Sigmoid colon (tissue), 7 donors: ENCODE results near the gene IQCM. TPM values are rescaled to one million over a fixed set of nuclear protein-coding genes. Genes with fewer than 3 reads are reported as not detected.

Experiments used
- DNase-seq: peaks from one replicate; pipeline ENCODE4 v3.0.0-alpha.2; 2019
- H3K27ac ChIP-seq, 4 donors: fragments of 200-600 bp; sonication (generic); one replicate each; pipeline ENCODE4 v1.5.1; 2016 to 2019; ENCODE audit warnings: mild to moderate bottlenecking in 1 of 4
- H3K27me3 ChIP-seq, 3 donors: fragments of 200-600 bp; sonication (generic); one replicate each; pipeline ENCODE4 v1.5.1; 2019; ENCODE audit warnings: mild to moderate bottlenecking in 1 of 3
- H3K36me3 ChIP-seq, 4 donors: fragments of 200-600 bp; sonication (generic); one replicate each; pipeline ENCODE4 v1.5.1; 2016 to 2019
- H3K4me1 ChIP-seq, 4 donors: fragments of 200-600 bp; sonication (generic); one replicate each; pipeline ENCODE4 v1.5.1; 2017 to 2019
- H3K4me3 ChIP-seq, 4 donors: fragments of 200-600 bp; sonication (generic); one replicate each; pipeline ENCODE4 v1.5.1; 2017 to 2019; ENCODE audit warnings: mild to moderate bottlenecking in 2 of 4, moderate library complexity in 1 of 4
- H3K9me3 ChIP-seq, 4 donors: fragments of 200-600 bp in 3 of 4; sonication (generic) in 3 of 4; one replicate each; pipeline versions ENCODE4 v1.5.1 to v1.6.1; 2013 to 2019
- EP300 ChIP-seq, 4 donors: sonication (generic); formaldehyde crosslinking; IDR thresholded peaks; one replicate each; pipeline ENCODE4 v1.6.1; 2017; ENCODE audit warnings: antibody characterized with exemption in 4 of 4
- POLR2A ChIP-seq, 2 donors: fragments of 450-650 bp; IDR thresholded peaks; one replicate each; pipeline ENCODE4 v1.6.1; 2016; ENCODE audit warnings: antibody characterized with exemption in 2 of 2, mild to moderate bottlenecking in 2 of 2, moderate library complexity in 2 of 2
- POLR2AphosphoS5 ChIP-seq, 4 donors: sonication (generic); formaldehyde crosslinking; IDR thresholded peaks; one replicate each; pipeline ENCODE4 v1.6.1; 2017; ENCODE audit warnings: antibody characterized with exemption in 4 of 4
- WGBS, 2 donors: extraction: QIAGEN DNeasy Blood & Tissue Kit; methylation state at CpG; one replicate each; pipeline ENCODE4 v1.1.7; 2013; 5-methylcytosine and 5-hydroxymethylcytosine counted together
- intact Hi-C: fragments of 100-400 bp; cut with DNase I; formaldehyde crosslinking; loops from one replicate; pipeline ENCODE4 v1.15.1; 2023
- polyA plus RNA-seq, 3 donors: library from polyadenylated mRNA; stranded (reverse); fragments of 200-250 nt; gene quantifications; one replicate each; pipeline ENCODE4 v1.2.3, GENCODE V29; 2013
- total RNA-seq, 4 donors: library from RNA; depleted of rRNA; stranded (reverse); fragments of >200 nt; gene quantifications; one replicate each; pipeline ENCODE4 v1.1.0, GENCODE V29; 2016
- TF ChIP-seq, protein P1 (sequence below), 4 experiments: fragments of 450-650 bp in 3 of 4; fragments of 200-600 bp in 1 of 4; IDR thresholded peaks; one replicate each; pipeline ENCODE4 v1.5.1; 2016 to 2019; ENCODE audit warnings: antibody characterized with exemption in 4 of 4, mild to moderate bottlenecking in 3 of 4, moderate library complexity in 2 of 4
- donor health status: healthy with polysubstance abuse.
- donor health status: Bipolar disorder and iron deficiency.
- donor health status: healthy.

Gene IQCM
- total and polyA plus RNA-seq, 7 donors, result 0.41 to 1.2 TPM; not detected in 5

DNA sequence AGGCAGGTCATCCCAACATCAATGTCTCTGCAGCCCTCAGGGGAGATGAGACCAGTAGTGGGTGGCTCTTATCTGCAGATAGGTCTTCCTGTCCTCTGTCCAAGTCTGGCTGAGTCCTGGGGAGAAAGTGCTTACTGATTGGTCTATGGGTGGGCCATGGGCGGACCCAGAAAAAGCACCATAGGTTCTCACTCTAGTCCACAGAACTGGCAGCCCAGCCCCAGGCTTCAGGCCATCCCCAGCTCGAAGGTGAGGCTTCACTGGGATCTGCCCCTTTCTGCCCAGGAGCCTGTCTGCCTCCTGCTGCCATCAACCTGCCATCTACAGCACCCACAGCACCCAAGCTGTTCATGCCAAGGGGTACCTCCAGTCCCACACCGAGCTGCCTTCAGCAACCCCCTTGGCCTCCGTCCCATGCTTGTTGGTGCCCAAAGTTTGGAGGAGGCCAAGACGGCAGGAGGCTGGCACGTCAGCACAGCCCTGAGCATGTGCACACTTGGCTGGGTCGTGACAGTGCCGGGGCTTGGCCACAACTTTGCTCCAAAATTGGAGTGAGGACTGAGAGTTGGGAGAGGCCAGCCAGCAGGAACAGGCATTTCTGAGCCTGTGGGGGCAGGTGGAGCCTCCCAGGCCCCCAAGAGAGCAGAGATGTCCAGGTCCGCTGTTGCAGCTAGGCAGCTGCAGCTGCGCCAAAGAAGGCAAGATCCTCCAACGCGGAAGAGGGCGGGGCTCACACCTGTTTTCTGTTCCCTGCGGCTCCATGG lies 99.6 kb downstream of the IQCM start:
- WGBS, 2 donors, result 94 to 95% methylated on average over 14 of the region's 14 CpGs
- Histone ChIP-seq H3K36me3 (no peaks in the 10 kb centered on the region), H3K27me3 (no peaks in the 10 kb centered on the region), H3K4me3 (no peak overlapping the region), H3K9me3 (peaks cover 0 to 6% (median 0%) of the 10 kb centered on the region in 4 donors), H3K27ac (no peak overlapping the region), H3K4me1 (no peaks in the 10 kb centered on the region)
- DNase-seq, result no peak
- TF ChIP-seq POLR2AphosphoS5 (IDR thresholded peaks at IDR 0.05) (no peak), EP300 (IDR thresholded peaks at IDR 0.05) (no peak), POLR2A (IDR thresholded peaks at IDR 0.05) (no peak)
- TF ChIP-seq, protein P1, sequence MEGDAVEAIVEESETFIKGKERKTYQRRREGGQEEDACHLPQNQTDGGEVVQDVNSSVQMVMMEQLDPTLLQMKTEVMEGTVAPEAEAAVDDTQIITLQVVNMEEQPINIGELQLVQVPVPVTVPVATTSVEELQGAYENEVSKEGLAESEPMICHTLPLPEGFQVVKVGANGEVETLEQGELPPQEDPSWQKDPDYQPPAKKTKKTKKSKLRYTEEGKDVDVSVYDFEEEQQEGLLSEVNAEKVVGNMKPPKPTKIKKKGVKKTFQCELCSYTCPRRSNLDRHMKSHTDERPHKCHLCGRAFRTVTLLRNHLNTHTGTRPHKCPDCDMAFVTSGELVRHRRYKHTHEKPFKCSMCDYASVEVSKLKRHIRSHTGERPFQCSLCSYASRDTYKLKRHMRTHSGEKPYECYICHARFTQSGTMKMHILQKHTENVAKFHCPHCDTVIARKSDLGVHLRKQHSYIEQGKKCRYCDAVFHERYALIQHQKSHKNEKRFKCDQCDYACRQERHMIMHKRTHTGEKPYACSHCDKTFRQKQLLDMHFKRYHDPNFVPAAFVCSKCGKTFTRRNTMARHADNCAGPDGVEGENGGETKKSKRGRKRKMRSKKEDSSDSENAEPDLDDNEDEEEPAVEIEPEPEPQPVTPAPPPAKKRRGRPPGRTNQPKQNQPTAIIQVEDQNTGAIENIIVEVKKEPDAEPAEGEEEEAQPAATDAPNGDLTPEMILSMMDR (IDR thresholded peaks at IDR 0.05), result no peak
- intact Hi-C loops, result no loop called here

- intact Hi-C loops, result no loop called here
- WGBS, 2 donors, result 77 to 88% methylated on average over 3 of the region's 3 CpGs
- TF ChIP-seq, protein P1 (IDR thresholded peaks at IDR 0.05), result no peak
- TF ChIP-seq POLR2A (IDR thresholded peaks at IDR 0.05) (no peak), POLR2AphosphoS5 (IDR thresholded peaks at IDR 0.05) (no peak), EP300 (IDR thresholded peaks at IDR 0.05) (no peak)
- Histone ChIP-seq H3K4me1 (peaks cover 0 to 8% (median 0%) of the 10 kb centered on the region in 4 donors), H3K27ac (no peak overlapping the region), H3K27me3 (no peaks in the 10 kb centered on the region), H3K36me3 (no peaks in the 10 kb centered on the region), H3K9me3 (peaks cover 0 to 6% (median 0%) of the 10 kb centered on the region in 4 donors), H3K4me3 (no peak overlapping the region)
- DNase-seq, result no peak
Observed at GRCh38 chr4:149713031-149713430, 102.6 kb downstream of the IQCM start.

DNA sequence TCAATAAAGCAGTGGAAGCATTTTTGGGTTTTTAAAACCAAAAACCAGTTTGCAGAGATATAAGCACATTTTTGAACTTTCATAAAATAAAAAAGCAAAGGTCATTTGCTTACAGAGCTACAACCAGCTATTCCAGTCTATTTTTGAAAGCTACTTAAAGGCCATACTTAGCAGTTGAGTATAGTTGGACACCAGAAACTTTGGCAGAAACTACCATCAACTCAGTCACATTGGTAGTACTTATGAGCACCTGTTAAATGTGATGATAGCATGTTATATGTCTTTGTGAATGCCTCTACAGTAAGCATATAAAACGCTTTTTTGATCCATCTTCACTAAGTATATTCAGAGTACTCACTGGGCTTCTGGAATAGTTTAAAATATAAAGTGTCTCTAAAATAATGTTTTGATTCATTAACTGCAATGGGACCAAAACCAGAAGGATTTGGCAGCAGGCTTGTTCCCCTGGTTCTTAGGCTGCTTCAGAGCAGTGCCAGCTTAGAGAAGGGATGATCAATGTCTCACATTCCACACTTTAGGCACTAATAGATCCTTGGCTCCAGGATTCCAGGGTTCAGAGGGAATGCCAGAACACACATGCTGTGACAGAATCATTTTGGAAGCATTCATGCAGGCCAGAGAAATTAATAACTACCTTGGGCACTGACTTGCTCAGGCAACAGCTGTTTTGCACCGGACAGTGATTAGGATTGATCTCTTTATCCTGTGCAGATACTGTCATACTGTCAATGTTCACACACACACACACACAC lies 103.9 kb downstream of the IQCM start:
- Histone ChIP-seq H3K27ac (no peak overlapping the region), H3K4me3 (no peak overlapping the region), H3K9me3 (peaks cover 0 to 6% (median 0%) of the 10 kb centered on the region in 4 donors), H3K36me3 (no peaks in the 10 kb centered on the region), H3K4me1 (peaks cover 0 to 8% (median 0%) of the 10 kb centered on the region in 4 donors), H3K27me3 (no peaks in the 10 kb centered on the region)
- no peak for TF ChIP-seq POLR2A (IDR thresholded peaks at IDR 0.05)
- TF ChIP-seq POLR2AphosphoS5 (IDR thresholded peaks at IDR 0.05), result no peak
- TF ChIP-seq, protein P1 (IDR thresholded peaks at IDR 0.05), result no peak
- no peak for TF ChIP-seq EP300 (IDR thresholded peaks at IDR 0.05)
- no peak for DNase-seq
- intact Hi-C loops, result no loop called here
- 85 to 91% methylated on average over 2 of the region's 2 CpGs for WGBS, 2 donors

DNA sequence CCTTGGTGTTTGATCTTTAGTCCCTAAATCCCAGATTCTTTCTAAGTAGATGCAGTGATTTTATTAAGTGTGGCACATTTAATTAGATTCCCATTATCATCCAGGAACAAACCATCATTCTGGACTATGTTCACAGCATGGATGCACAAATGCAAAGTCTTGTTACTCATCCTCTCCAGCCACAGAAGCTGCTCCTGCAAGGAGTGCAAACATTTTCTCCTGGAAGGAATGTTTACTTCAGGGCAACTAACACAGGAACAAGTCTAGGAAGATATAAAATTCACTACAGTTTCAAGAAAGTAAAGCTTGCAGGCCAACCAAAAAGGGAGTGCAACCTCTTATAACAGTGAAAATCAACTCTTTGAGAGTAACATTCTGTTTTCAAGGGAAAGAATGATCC lies 106.0 kb downstream of the IQCM start:
- TF ChIP-seq, protein P1 (IDR thresholded peaks at IDR 0.05), result no peak
- TF ChIP-seq POLR2A (IDR thresholded peaks at IDR 0.05) (no peak), EP300 (IDR thresholded peaks at IDR 0.05) (no peak), POLR2AphosphoS5 (IDR thresholded peaks at IDR 0.05) (no peak)
- Histone ChIP-seq H3K4me1 (peaks cover 0 to 8% (median 0%) of the 10 kb centered on the region in 4 donors), H3K9me3 (no peaks in the 10 kb centered on the region), H3K4me3 (no peak overlapping the region), H3K27ac (no peak overlapping the region), H3K27me3 (no peaks in the 10 kb centered on the region), H3K36me3 (no peaks in the 10 kb centered on the region)
- intact Hi-C loops, result no loop called here
- no peak for DNase-seq
